Activated CD4-positive, CD25-positive, alpha-beta regulatory T cell (primary cell): ENCODE data around the gene GPR132.
"Not testable (repeated sequence)": the region's sequence is repeated elsewhere in the genome, so short reads cannot be mapped to it uniquely, and the experiment has no call there.

Experiments used
- DNase-seq, 4 experiments: peaks; one replicate each; lab custom pipeline; 2025; lab: John Stamatoyannopoulos, UW

Gene GPR132

GRCh38 chr14:105041841-105042765 lies 23.1 kb downstream of the GPR132 start:
- DNase-seq: no peak

- DNase-seq: no peak
These were observed 25.6 kb downstream of the GPR132 start for GRCh38 chr14:105039458-105040205.

- DNase-seq: not testable (repeated sequence)
These were observed 29.6 kb downstream of the GPR132 start for GRCh38 chr14:105035616-105036015.

GRCh38 chr14:105034315-105035039 lies 30.8 kb downstream of the GPR132 start:
- no peak for DNase-seq

GRCh38 chr14:105033412-105033900 lies 31.8 kb downstream of the GPR132 start:
- not testable (repeated sequence) for DNase-seq

- DNase-seq: not testable (repeated sequence)
These were observed 32.8 kb downstream of the GPR132 start for GRCh38 chr14:105032451-105032901.

GRCh38 chr14:105030836-105031396 lies 34.3 kb downstream of the GPR132 start:
- no peak for DNase-seq

GRCh38 chr14:105030194-105030593 lies 35.0 kb downstream of the GPR132 start:
- no peak for DNase-seq

GRCh38 chr14:105029402-105029801 lies 35.8 kb downstream of the GPR132 start:
- no peak for DNase-seq

- DNase-seq: no peak
These were observed 36.8 kb downstream of the GPR132 start for GRCh38 chr14:105028251-105028927.

- not testable (repeated sequence) for DNase-seq
These were observed 37.5 kb downstream of the GPR132 start for GRCh38 chr14:105027718-105028117.

GRCh38 chr14:105026802-105027563 lies 38.2 kb downstream of the GPR132 start:
- DNase-seq: no peak

GRCh38 chr14:105026033-105026785 lies 39.0 kb downstream of the GPR132 start:
- DNase-seq: no peak

- no peak for DNase-seq
These were observed 39.8 kb downstream of the GPR132 start for GRCh38 chr14:105025429-105025828.

- DNase-seq: no peak
These were observed 41.3 kb downstream of the GPR132 start for GRCh38 chr14:105023791-105024480.

GRCh38 chr14:105023144-105023543 lies 42.1 kb downstream of the GPR132 start:
- DNase-seq: no peak

- no peak for DNase-seq
These were observed 43.0 kb downstream of the GPR132 start for GRCh38 chr14:105022276-105022670.

- DNase-seq: peak in 1 of 4 experiments; percentile 11
These were observed 43.5 kb downstream of the GPR132 start for GRCh38 chr14:105021656-105022275.
